K562 (cell line): Measurements from ENCODE around the gene MAMDC2.

Experiments used
- NBN ChIP-seq: fragments of 450-650 bp; IDR thresholded peaks from 2 replicates; pipeline ENCODE4 v1.6.1; 2016; ENCODE audit warnings: low read depth, mild to moderate bottlenecking
- NFIX ChIP-seq: fragments of 250-450 bp; sonication (Bioruptor Pico); IDR thresholded peaks from 2 replicates; pipeline ENCODE4 v1.4.0; 2020; ENCODE audit warnings: low read depth, mild to moderate bottlenecking, moderate library complexity
- NRF1 ChIP-seq, 2 experiments: fragments of 450-650 bp; IDR thresholded peaks in 1 of 2; conservative IDR thresholded peaks in 1 of 2; 2 replicates each; pipeline ENCODE4 v1.6.1; 2014; ENCODE audit warnings: mild to moderate bottlenecking in 2 of 2

GRCh38 chr9:70054521-70054920 lies 10.9 kb downstream of the MAMDC2 start:
- TF ChIP-seq NFIX (CRISPR knock-in tag) (no peak), NRF1 (conservative IDR thresholded peaks at IDR 0.05 in 1 of 2, IDR thresholded peaks at IDR 0.05 in 1 of 2) (no peak), NBN (no peak)
